Progenitor cell of endocrine pancreas (in vitro differentiated cells): ENCODE measurements around the gene CASQ1. TPM values are rescaled to one million over a fixed set of nuclear protein-coding genes. Genes with fewer than 3 reads are reported as not detected.

Experiments
- DNase-seq: peaks from one replicate; pipeline ENCODE4 v3.0.0; 2021; ENCODE audit warnings: low spot score; ENCODE audit not compliant: unreplicated experiment
- H3K27ac Mint-ChIP-seq: 2 replicates; pipeline ENCODE4 v1.8.0; 2021; ENCODE audit warnings: mild to moderate bottlenecking, moderate library complexity, mixed read lengths
- H3K27me3 Mint-ChIP-seq: 2 replicates; pipeline ENCODE4 v1.8.0; 2021; ENCODE audit warnings: mixed read lengths
- H3K36me3 Mint-ChIP-seq: 2 replicates; pipeline ENCODE4 v1.8.0; 2022; ENCODE audit warnings: mixed read lengths; ENCODE audit not compliant: insufficient read depth
- H3K4me1 Mint-ChIP-seq: 2 replicates; pipeline ENCODE4 v1.8.0; 2021; ENCODE audit warnings: low read depth, mixed read lengths
- H3K4me3 Mint-ChIP-seq: 2 replicates; pipeline ENCODE4 v1.8.0; 2021; ENCODE audit warnings: low read depth, mild to moderate bottlenecking, moderate library complexity, mixed read lengths
- H3K9me3 Mint-ChIP-seq: 2 replicates; pipeline ENCODE4 v1.8.0; 2021; ENCODE audit warnings: low read depth, mixed read lengths
- total RNA-seq: library from RNA; stranded (reverse); gene quantifications from 2 replicates; pipeline ENCODE4 v1.2.1, GENCODE V29; 2021
- TF ChIP-seq, protein P1 (sequence below): fragments of 200-600 bp; sonication (generic); IDR thresholded peaks from one replicate; pipeline ENCODE4 v1.5.0; 2021; ENCODE audit warnings: antibody characterized with exemption, mild to moderate bottlenecking; ENCODE audit not compliant: unreplicated experiment

The CASQ1 gene
- total RNA-seq, 1 donor from 2014 or later = not detected

DNA sequence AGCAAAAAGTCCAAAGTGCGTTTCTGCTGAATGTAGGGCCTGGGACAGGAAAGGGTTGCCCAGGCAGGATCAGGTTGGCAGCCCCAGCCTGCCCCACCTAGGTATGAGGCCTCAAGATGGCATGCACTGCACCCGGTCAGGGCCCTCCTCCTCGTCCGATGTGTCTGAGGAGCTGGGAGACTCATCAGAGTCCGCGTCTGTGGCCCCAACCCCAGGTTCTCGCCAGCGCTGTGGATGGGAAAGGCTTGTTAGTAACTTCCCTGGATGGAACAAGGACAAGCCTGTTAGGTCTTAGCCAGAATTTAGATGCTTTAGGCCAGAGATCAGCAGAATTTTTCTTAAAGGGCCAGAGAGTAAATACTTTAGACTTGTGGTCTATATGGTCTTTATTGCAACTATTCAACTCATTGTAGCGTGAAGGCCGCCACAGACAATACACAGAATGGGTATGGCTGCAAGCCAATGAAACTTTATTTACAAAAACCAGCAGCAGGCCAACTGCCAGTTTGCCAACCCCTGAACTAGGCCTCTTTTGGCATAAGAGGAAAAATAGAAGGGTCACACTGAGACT is 27.2 kb downstream of the CASQ1 start:
- Mint-ChIP-seq H3K27ac (no peak overlapping the region), H3K27me3 (no peaks in the 10 kb centered on the region), H3K4me1 (no peaks in the 10 kb centered on the region), H3K4me3 (no peak overlapping the region), H3K36me3 (peaks cover 22% of the 10 kb centered on the region), H3K9me3 (no peaks in the 10 kb centered on the region)
- no peak for DNase-seq
- TF ChIP-seq, protein P1, sequence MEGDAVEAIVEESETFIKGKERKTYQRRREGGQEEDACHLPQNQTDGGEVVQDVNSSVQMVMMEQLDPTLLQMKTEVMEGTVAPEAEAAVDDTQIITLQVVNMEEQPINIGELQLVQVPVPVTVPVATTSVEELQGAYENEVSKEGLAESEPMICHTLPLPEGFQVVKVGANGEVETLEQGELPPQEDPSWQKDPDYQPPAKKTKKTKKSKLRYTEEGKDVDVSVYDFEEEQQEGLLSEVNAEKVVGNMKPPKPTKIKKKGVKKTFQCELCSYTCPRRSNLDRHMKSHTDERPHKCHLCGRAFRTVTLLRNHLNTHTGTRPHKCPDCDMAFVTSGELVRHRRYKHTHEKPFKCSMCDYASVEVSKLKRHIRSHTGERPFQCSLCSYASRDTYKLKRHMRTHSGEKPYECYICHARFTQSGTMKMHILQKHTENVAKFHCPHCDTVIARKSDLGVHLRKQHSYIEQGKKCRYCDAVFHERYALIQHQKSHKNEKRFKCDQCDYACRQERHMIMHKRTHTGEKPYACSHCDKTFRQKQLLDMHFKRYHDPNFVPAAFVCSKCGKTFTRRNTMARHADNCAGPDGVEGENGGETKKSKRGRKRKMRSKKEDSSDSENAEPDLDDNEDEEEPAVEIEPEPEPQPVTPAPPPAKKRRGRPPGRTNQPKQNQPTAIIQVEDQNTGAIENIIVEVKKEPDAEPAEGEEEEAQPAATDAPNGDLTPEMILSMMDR = no peak

DNA sequence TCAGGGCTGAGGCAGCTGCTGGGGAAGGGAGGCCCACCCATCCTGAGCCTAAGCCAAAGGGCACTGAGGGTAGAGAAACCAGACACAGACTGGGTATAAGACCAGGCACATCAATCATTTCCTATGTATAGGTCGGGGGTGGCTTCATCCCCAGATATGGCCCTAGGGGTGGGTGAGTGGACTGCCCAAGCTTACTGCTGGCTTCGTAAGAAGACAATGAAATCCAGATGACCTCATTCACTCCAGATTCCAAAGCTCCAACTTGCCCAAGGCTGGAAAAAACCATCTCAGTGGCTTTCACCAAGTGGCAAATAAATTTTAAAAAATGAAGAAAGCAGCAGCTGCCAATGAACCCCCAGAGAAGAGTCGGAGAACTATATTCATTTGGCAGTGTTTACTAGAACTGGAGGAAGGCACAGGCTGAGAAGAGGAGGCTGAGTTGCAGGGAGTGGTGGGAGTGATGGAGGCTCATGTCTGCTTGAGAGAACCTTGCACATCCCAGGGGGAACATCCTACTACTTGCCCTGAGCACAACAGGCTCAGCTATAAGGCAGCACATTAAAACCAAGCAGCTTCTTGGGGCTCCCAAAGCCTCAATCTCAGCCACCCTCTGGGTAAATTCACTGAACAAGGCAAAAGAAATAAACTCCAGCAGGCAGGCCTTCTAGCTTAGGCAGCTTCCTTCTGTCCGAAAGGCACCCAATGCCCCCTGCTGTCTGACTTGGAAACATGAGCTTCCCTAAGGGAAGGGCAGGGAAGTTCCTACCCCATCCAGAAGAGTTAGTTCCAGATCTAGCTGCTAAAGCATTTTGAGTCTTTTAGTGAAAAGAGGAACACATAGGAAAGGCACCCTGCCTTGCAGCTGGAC is 28.9 kb downstream of the CASQ1 start:
- Mint-ChIP-seq H3K27me3 (no peaks in the 10 kb centered on the region), H3K36me3 (peaks cover 23% of the 10 kb centered on the region), H3K4me3 (no peak overlapping the region), H3K9me3 (no peaks in the 10 kb centered on the region), H3K27ac (no peak overlapping the region), H3K4me1 (no peaks in the 10 kb centered on the region)
- no peak for DNase-seq
- TF ChIP-seq, protein P1 = peak; percentile 57

DNA sequence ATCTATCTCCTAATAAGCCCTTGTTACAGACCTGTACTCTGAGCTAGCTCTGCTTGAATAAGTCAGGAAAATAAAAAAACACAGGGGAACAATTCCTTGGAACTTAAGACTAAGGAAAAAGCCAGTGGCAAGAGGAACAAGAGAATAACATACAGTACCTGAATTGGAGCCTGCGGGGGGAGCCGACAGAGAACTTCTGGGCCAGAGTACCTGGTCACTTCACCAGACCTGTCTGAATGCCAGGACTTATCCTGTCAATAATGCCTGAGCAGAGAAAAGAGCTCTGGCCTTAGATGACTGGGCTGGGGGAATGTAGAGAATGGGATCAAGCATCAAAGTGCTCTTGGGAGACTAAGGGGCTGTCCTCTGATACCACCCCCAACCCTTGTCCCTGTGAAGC is 29.9 kb downstream of the CASQ1 start:
- TF ChIP-seq, protein P1 = no peak
- Mint-ChIP-seq H3K27ac (no peak overlapping the region), H3K36me3 (peaks cover 25% of the 10 kb centered on the region), H3K4me3 (no peak overlapping the region), H3K4me1 (no peaks in the 10 kb centered on the region), H3K9me3 (no peaks in the 10 kb centered on the region), H3K27me3 (no peaks in the 10 kb centered on the region)
- no peak for DNase-seq

DNA sequence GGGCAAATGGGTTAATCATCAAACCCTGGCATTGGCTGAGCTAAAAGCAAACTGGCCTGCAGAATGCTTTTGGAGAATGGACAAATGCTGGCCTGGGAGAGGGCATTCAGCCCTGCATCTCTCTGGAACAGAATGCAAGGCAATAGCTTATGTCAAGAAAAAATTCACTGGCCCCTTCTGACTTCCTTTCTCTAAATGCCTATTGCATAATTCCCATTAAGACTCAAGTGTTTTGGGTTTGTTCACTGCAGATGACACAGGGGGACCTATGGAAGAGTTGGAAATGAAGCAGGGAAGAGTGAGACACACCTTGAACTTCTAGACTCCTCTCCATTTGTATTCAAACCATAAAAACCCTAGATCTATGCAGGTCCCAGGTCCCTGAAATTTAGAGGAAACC is 30.7 kb downstream of the CASQ1 start:
- H3K4me3 Mint-ChIP-seq = no peak overlapping the region
- no peak overlapping the region for H3K27ac Mint-ChIP-seq
- TF ChIP-seq, protein P1 = no peak
- H3K4me1 Mint-ChIP-seq = no peaks in the 10 kb centered on the region
- no peak for DNase-seq
- H3K9me3 Mint-ChIP-seq = no peaks in the 10 kb centered on the region
- peaks cover 23% of the 10 kb centered on the region for H3K36me3 Mint-ChIP-seq
- no peaks in the 10 kb centered on the region for H3K27me3 Mint-ChIP-seq

DNA sequence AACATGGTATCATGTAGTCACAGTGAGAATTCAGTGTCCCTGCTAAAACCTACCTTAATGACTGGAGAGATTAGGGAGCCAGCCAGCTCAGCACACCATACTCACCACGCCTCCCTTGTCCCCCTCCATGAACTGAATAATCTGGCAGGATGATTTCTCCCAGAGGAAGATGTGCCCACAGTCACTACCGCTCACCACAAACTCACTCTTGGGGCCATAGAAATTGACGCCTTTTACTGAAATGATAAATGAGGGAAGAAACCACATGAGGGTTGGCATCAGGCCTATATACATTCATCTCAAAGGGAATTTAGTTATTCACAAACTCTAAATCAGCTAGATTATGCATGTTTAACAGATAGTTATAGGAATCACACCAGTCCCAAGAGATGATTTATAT is 32.2 kb downstream of the CASQ1 start:
- H3K9me3 Mint-ChIP-seq = no peaks in the 10 kb centered on the region
- H3K27me3 Mint-ChIP-seq = no peaks in the 10 kb centered on the region
- no peak overlapping the region for H3K4me3 Mint-ChIP-seq
- no peak overlapping the region for H3K27ac Mint-ChIP-seq
- no peak for DNase-seq
- H3K36me3 Mint-ChIP-seq = peaks cover 18% of the 10 kb centered on the region
- no peaks in the 10 kb centered on the region for H3K4me1 Mint-ChIP-seq
- TF ChIP-seq, protein P1 = no peak
